ENCODE results near the gene PLCB4. TPM values are rescaled to one million over a fixed set of nuclear protein-coding genes. Genes with fewer than 3 reads are reported as not detected.
"Not testable (repeated sequence)": the region's sequence is repeated elsewhere in the genome, so short reads cannot be mapped to it uniquely, and the experiment has no call there.

The PLCB4 gene
- total RNA-seq, 1 donor from 2014 or later, result 5.3 TPM

- no peak for DNase-seq (ENCODE audit: low spot score)
Measured at GRCh38 chr20:9353180-9353915, 284.5 kb downstream of the PLCB4 start.

- no peak for DNase-seq (ENCODE audit: low spot score)
Measured at GRCh38 chr20:9353916-9354276, 285.0 kb downstream of the PLCB4 start.

GRCh38 chr20:9354579-9354978 lies 285.7 kb downstream of the PLCB4 start:
- DNase-seq (ENCODE audit: low spot score), result no peak

GRCh38 chr20:9358001-9358400 lies 289.1 kb downstream of the PLCB4 start:
- DNase-seq (ENCODE audit: low spot score), result no peak

- no peak for DNase-seq (ENCODE audit: low spot score)
Measured at GRCh38 chr20:9359561-9360308, 290.8 kb downstream of the PLCB4 start.

GRCh38 chr20:9360431-9360830 lies 291.5 kb downstream of the PLCB4 start:
- DNase-seq (ENCODE audit: low spot score), result no peak

- no peak for DNase-seq (ENCODE audit: low spot score)
Measured at GRCh38 chr20:9363673-9364072, 294.8 kb downstream of the PLCB4 start.

GRCh38 chr20:9367328-9367727 lies 298.4 kb downstream of the PLCB4 start:
- no peak for DNase-seq (ENCODE audit: low spot score)

- no peak for DNase-seq (ENCODE audit: low spot score)
Measured at GRCh38 chr20:9367746-9368145, 298.9 kb downstream of the PLCB4 start.

- no peak for DNase-seq (ENCODE audit: low spot score)
Measured at GRCh38 chr20:9368893-9369292, 300.0 kb downstream of the PLCB4 start.

GRCh38 chr20:9369557-9369956 lies 300.7 kb downstream of the PLCB4 start:
- no peak for DNase-seq (ENCODE audit: low spot score)

GRCh38 chr20:9374072-9374471 lies 305.2 kb downstream of the PLCB4 start:
- no peak for DNase-seq (ENCODE audit: low spot score)

GRCh38 chr20:9374480-9374879 lies 305.6 kb downstream of the PLCB4 start:
- no peak for DNase-seq (ENCODE audit: low spot score)

GRCh38 chr20:9375221-9375681 lies 306.4 kb downstream of the PLCB4 start:
- no peak for DNase-seq (ENCODE audit: low spot score)

- DNase-seq (ENCODE audit: low spot score), result no peak
Measured at GRCh38 chr20:9377007-9377406, 308.1 kb downstream of the PLCB4 start.

- not testable (repeated sequence) for DNase-seq (ENCODE audit: low spot score)
Measured at GRCh38 chr20:9385345-9386310, 316.7 kb downstream of the PLCB4 start.

- no peak for DNase-seq (ENCODE audit: low spot score)
Measured at GRCh38 chr20:9388160-9388812, 319.4 kb downstream of the PLCB4 start.

GRCh38 chr20:9388813-9389161 lies 319.9 kb downstream of the PLCB4 start:
- DNase-seq (ENCODE audit: low spot score), result no peak

GRCh38 chr20:9389346-9389745 lies 320.5 kb downstream of the PLCB4 start:
- no peak for DNase-seq (ENCODE audit: low spot score)

- no peak for DNase-seq (ENCODE audit: low spot score)
Measured at GRCh38 chr20:9390441-9390840, 321.6 kb downstream of the PLCB4 start.
